WI38 (cell line): ENCODE measurements around the gene PVALB.

Experiments
- H3K4me3 ChIP-seq: 2 replicates; pipeline ENCODE4 v1.5.1; 2011; ENCODE audit warnings: low read depth, mild to moderate bottlenecking, control low read depth, low read length
- TF ChIP-seq, protein P1 (sequence below): IDR thresholded peaks from 2 replicates; pipeline ENCODE4 v1.5.1; 2012; ENCODE audit warnings: low read depth, mild to moderate bottlenecking, control low read depth, low read length

Gene PVALB

DNA sequence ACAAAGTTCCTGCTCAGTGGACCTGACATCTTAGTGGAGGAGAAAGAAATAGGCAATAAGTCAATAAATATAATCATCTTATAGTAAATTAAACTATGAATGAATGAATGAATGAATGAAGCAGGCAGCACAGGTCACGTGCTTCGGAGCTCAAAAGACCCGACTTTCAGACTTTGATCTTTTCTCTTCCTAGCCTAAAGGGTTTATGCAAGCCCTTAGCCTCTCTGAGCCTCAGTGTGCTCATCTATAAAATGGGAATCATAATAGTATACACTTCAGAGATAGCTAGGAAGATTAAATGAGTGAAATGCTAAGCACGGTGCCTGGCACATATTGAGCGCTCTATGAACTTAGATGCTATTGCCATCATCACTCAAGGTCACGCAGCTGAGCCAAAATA, 7.5 kb downstream of the PVALB start:
- no peak overlapping the region for H3K4me3 ChIP-seq
- TF ChIP-seq, protein P1, sequence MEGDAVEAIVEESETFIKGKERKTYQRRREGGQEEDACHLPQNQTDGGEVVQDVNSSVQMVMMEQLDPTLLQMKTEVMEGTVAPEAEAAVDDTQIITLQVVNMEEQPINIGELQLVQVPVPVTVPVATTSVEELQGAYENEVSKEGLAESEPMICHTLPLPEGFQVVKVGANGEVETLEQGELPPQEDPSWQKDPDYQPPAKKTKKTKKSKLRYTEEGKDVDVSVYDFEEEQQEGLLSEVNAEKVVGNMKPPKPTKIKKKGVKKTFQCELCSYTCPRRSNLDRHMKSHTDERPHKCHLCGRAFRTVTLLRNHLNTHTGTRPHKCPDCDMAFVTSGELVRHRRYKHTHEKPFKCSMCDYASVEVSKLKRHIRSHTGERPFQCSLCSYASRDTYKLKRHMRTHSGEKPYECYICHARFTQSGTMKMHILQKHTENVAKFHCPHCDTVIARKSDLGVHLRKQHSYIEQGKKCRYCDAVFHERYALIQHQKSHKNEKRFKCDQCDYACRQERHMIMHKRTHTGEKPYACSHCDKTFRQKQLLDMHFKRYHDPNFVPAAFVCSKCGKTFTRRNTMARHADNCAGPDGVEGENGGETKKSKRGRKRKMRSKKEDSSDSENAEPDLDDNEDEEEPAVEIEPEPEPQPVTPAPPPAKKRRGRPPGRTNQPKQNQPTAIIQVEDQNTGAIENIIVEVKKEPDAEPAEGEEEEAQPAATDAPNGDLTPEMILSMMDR, result no peak

DNA sequence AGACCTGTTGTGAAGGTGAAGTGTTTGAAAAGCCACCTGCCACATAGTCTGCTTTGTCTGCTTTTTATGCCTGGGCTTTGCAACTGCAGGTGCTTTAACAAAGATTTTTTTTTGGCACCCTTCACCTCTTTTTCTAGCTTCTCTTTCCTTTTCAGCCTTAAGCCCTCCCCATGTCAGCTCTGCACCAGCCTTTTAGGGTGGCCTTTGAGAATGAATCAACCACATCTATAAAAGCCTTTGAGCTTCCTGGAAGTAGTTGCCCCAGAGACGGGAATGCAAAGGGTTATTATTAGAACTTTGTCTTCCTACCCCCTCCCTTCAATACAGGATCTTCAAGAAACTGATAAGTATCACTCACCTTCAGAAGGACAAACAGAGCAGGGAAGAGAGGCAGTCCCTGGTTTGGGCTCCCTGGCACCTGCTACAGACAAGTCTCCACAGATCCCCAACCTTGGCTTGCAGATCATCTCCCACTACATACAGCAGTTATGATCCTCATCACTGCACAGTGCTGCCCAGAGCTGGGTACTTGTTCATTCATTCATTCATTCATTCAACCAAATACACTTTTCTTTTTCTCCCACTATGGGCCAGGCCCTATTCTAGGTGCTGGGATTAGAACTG, 8.0 kb downstream of the PVALB start:
- TF ChIP-seq, protein P1, result no peak
- H3K4me3 ChIP-seq, result no peak overlapping the region

DNA sequence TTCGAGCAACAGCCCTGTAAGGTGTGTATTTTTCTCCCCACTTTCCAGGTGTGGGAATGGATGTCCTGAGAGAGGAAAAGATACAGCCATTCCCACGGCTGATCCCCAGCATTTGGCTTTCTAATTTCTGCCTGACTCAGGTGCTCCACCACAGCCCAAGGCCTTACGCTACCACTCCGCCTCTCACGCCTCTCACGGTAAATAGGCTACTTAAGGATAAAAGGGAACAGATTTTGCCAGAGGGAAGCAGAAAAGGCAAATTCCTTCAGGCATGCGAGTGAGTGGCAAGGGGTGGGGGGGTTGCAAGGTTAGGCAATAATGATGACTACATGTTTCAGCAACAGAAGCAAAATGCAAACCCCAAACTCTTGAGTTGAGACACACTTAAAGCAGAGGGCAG, 9.2 kb downstream of the PVALB start:
- TF ChIP-seq, protein P1, result no peak
- no peak overlapping the region for H3K4me3 ChIP-seq

DNA sequence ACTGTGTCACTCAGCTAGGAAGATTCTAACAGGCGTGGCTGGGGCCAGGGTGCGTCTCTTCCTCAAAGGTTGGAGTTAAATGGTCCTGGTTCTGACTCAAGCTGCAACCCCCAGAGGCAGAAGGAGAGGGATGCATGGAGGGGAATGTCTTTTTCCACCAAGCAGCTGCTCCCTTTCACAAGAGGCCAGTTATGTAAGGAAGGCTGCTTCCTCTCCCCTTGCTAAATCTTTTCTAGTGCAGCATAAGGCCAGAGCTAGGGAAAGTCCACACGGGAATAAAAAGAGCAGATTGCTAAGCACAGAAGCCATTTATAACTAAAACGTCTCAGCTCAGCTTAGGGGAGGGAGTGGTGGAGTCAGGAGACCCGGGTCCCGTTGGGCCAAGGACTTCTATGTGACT, 10.0 kb downstream of the PVALB start:
- TF ChIP-seq, protein P1, result no peak
- no peak overlapping the region for H3K4me3 ChIP-seq

DNA sequence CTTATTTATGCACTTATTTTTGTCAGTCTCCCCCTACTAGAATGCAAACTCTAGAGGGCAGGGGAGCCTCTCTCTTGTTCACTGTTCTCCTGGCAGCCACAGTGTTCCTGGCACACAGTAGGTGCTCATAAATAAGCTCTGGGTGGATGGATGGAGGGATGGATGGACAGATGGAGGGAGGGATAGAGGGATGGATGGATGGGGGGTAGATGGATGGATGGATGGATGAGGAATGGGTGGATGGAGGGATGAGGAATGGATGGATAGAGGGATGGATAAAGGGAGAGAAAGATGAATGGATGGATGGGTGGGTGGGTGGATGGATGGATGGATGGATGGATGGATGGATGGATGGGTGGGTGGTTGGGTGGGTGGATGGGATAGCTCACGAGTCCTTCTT, 13.5 kb downstream of the PVALB start:
- no peak overlapping the region for H3K4me3 ChIP-seq
- TF ChIP-seq, protein P1, result no peak

DNA sequence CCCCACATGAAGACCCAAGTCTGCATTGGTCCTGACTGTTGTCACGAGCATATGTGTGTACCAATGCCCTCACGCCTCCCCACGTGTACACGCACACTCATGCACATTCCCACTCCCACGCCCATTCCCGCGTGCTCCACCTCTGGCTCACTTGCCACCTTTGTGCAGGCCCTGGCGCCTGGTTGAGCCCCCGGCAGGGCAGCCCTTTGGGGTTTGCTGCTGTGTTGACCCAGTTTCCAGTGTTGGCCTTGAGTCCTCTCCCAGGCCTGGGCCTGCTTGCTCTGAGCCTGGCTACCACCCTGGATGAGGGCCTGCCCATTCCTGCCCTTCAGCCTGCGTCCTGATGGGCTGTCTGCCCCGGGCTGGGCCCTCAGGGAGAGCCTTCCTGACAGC, 18.2 kb downstream of the PVALB start:
- H3K4me3 ChIP-seq, result no peak overlapping the region
- TF ChIP-seq, protein P1, result no peak

DNA sequence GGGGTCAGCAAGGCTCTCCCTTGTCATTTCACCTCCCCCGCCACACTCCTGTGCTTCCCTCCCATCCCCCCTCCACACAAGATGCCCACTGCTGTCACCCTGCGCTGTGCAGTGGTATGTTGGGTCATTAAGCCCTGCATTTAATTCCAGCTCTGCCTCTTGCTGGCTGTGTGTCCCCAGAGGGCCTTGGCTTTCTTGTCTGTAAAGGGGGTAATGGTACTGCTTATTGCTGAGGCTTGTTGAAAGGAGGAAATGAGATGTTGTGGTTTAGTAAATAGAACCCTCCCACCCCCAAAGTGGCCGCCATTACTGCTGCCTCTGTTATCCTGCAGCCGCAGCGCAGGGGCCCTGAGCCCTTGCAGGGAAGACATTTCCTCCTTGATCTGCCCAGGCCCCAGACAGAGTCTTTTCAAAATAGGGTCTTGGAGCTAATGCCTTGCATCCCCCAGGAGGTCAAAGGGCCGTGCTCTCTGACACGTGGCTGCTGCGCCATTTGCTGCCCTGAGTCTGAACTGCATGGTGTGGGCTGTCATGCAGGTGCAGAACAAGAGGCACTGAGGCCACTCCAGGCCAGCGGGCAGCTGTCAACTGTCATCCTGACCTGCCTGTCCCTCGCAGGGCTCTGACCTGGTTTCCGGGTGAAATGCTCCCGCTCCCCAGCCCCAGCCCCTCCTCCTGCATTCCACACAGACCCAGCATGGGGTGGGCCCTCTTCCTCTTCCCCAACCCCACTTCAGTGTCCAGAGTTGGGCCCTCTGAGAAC, 18.7 kb downstream of the PVALB start:
- H3K4me3 ChIP-seq, result no peak overlapping the region
- TF ChIP-seq, protein P1, result no peak
